K562 (cell line): Measurements from ENCODE around the gene CREG1. TPM values are rescaled to one million over a fixed set of nuclear protein-coding genes. Genes with fewer than 3 reads are reported as not detected.
A peak's percentile ranks its signal among the peaks of the same experiment; 100 is the strongest.

Experiments used
- CBX8 ChIP-seq: fragments of 200-600 bp; sonication (generic); IDR thresholded peaks from 2 replicates; pipeline ENCODE4 v1.6.1; 2012; ENCODE audit warnings: borderline replicate concordance, mixed run types, low read depth, mild to moderate bottlenecking, moderate library complexity, mixed read lengths, low read length, control low read depth, inconsistent platforms; ENCODE audit not compliant: poor library complexity, severe bottlenecking; ENCODE audit errors: extremely low read depth
- FOXK2 ChIP-seq, 2 experiments: fragments of 450-650 bp; IDR thresholded peaks in 1 of 2; conservative IDR thresholded peaks in 1 of 2; 2 replicates each; pipeline ENCODE4 v1.6.1; 2016; ENCODE audit warnings: low read depth in 2 of 2, mild to moderate bottlenecking in 1 of 2
- MYC ChIP-seq, 2 experiments: fragments of 250-450 bp in 1 of 2; sonication (Bioruptor Pico) in 1 of 2; IDR thresholded peaks; 2 replicates each; pipeline versions ENCODE4 v1.5.1 to v1.6.1; 2012 to 2021; ENCODE audit warnings: low read depth in 2 of 2, borderline replicate concordance in 1 of 2, improper control_type of control experiment in 1 of 2, low read length in 1 of 2, mild to moderate bottlenecking in 1 of 2, moderate library complexity in 1 of 2
- NR4A1 ChIP-seq, 2 experiments: fragments of 250-450 bp in 1 of 2; fragments of 450-650 bp in 1 of 2; sonication (Bioruptor Pico) in 1 of 2; IDR thresholded peaks; 2 replicates each; pipeline versions ENCODE4 v1.4.0 to v1.6.1; 2016 to 2020; ENCODE audit warnings: mild to moderate bottlenecking in 2 of 2, missing compliant biosample characterization in 1 of 2, missing genetic modification characterization in 1 of 2, moderate library complexity in 1 of 2
- PHF8 ChIP-seq: fragments of 200-600 bp; sonication (generic); IDR thresholded peaks from 2 replicates; pipeline ENCODE4 v1.6.1; 2012; ENCODE audit warnings: mixed run types, mild to moderate bottlenecking, inconsistent platforms, low read length, moderate library complexity, borderline replicate concordance
- POLR2AphosphoS2 ChIP-seq: IDR thresholded peaks from 2 replicates; pipeline ENCODE4 v1.6.1; 2012; ENCODE audit warnings: low read length, improper control_type of control experiment
- RFX1 ChIP-seq: fragments of 450-650 bp; IDR thresholded peaks from 2 replicates; pipeline ENCODE4 v1.6.1; 2016; ENCODE audit warnings: mild to moderate bottlenecking, moderate library complexity
- U2AF1 ChIP-seq: fragments of 200-400 bp; formaldehyde crosslinking; optimal IDR thresholded peaks from 2 replicates; pipeline ENCODE3; 2017; ENCODE audit warnings: mild to moderate bottlenecking, low read depth, low read length, moderate library complexity
- polyA plus RNA-seq, 8 experiments: library from polyadenylated mRNA; depleted of rRNA in 4 of 8; stranded (reverse) in 5 of 8; unstranded in 3 of 8; fragments of >200 nt; fragmentation: Nextera tagmentation in 2 of 8; fragmentation: Illumina TruSeq in 1 of 8; extraction: Ambion mirVana in 2 of 8; extraction: Trizol in 1 of 8; gene quantifications; 2 replicates each; pipeline versions ENCODE4 v1.2.1 to v1.2.3, GENCODE V29; 2011 to 2014; ENCODE audit warnings: inconsistent platforms in 1 of 8, missing spikeins in 1 of 8
- total RNA-seq, 7 experiments: library from RNA; depleted of rRNA in 6 of 7; stranded (reverse); fragments of >200 nt in 6 of 7; fragmentation: Illumina TruSeq in 2 of 7; extraction: Trizol in 2 of 7; gene quantifications; 2 replicates each; pipeline versions ENCODE4 v1.2.1 to v1.2.3, GENCODE V29; 2011 to 2021; ENCODE audit warnings: low replicate concordance in 1 of 7
- TF ChIP-seq, protein P1 (sequence below): IDR thresholded peaks from 2 replicates; pipeline ENCODE4 v1.6.1; 2014; ENCODE audit warnings: antibody characterized with exemption
- TF ChIP-seq, protein P2 (sequence below), 2 experiments: fragments of 150-350 bp in 1 of 2; IDR thresholded peaks; 2 replicates each; pipeline ENCODE4 v1.6.1; 2012 to 2016; ENCODE audit warnings: low read depth in 2 of 2, low read length in 2 of 2, mild to moderate bottlenecking in 1 of 2, moderate library complexity in 1 of 2
- TF ChIP-seq, protein P3 (sequence below): fragments of 450-650 bp; IDR thresholded peaks from 2 replicates; pipeline ENCODE4 v1.6.1; 2018; ENCODE audit not compliant: partially characterized antibody
- TF ChIP-seq, protein P4 (sequence below): sonication (generic); formaldehyde crosslinking; IDR thresholded peaks from 2 replicates; pipeline ENCODE4 v1.8.0; 2022; ENCODE audit warnings: mild to moderate bottlenecking, missing genetic modification reagents
- TF ChIP-seq, protein P5 (sequence below): fragments of 200-400 bp; formaldehyde crosslinking; IDR thresholded peaks from 2 replicates; pipeline ENCODE4 v1.6.1; 2017; ENCODE audit warnings: mild to moderate bottlenecking, low read depth, low read length, moderate library complexity

The CREG1 gene
- total and polyA plus RNA-seq, 9 of the 15 experiments (the other 6 are each of a cell fraction or from before 2014, with no cell fraction given): 45.7 to 272 (median 161) TPM

- no peak for TF ChIP-seq NR4A1 (CRISPR knock-in tag; IDR thresholded peaks at IDR 0.05)
- no peak for TF ChIP-seq NR4A1 (tag; IDR thresholded peaks at IDR 0.05)
- TF ChIP-seq POLR2AphosphoS2: peak; percentile 56; the same call in 1 of the 2 replicates
- TF ChIP-seq, protein P1, sequence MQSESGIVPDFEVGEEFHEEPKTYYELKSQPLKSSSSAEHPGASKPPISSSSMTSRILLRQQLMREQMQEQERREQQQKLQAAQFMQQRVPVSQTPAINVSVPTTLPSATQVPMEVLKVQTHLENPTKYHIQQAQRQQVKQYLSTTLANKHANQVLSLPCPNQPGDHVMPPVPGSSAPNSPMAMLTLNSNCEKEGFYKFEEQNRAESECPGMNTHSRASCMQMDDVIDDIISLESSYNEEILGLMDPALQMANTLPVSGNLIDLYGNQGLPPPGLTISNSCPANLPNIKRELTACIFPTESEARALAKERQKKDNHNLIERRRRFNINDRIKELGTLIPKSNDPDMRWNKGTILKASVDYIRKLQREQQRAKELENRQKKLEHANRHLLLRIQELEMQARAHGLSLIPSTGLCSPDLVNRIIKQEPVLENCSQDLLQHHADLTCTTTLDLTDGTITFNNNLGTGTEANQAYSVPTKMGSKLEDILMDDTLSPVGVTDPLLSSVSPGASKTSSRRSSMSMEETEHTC: no peak
- TF ChIP-seq, protein P2, sequence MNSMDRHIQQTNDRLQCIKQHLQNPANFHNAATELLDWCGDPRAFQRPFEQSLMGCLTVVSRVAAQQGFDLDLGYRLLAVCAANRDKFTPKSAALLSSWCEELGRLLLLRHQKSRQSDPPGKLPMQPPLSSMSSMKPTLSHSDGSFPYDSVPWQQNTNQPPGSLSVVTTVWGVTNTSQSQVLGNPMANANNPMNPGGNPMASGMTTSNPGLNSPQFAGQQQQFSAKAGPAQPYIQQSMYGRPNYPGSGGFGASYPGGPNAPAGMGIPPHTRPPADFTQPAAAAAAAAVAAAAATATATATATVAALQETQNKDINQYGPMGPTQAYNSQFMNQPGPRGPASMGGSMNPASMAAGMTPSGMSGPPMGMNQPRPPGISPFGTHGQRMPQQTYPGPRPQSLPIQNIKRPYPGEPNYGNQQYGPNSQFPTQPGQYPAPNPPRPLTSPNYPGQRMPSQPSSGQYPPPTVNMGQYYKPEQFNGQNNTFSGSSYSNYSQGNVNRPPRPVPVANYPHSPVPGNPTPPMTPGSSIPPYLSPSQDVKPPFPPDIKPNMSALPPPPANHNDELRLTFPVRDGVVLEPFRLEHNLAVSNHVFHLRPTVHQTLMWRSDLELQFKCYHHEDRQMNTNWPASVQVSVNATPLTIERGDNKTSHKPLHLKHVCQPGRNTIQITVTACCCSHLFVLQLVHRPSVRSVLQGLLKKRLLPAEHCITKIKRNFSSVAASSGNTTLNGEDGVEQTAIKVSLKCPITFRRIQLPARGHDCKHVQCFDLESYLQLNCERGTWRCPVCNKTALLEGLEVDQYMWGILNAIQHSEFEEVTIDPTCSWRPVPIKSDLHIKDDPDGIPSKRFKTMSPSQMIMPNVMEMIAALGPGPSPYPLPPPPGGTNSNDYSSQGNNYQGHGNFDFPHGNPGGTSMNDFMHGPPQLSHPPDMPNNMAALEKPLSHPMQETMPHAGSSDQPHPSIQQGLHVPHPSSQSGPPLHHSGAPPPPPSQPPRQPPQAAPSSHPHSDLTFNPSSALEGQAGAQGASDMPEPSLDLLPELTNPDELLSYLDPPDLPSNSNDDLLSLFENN (IDR thresholded peaks at IDR 0.05; ENCODE audit: low read depth in 2 of 2, low read length in 2 of 2): no peak
- TF ChIP-seq MYC (IDR thresholded peaks at IDR 0.05; ENCODE audit: low read depth, low read length): no peak
- no peak for TF ChIP-seq MYC (CRISPR knock-in tag; IDR thresholded peaks at IDR 0.05; ENCODE audit: borderline replicate concordance, low read depth)
- TF ChIP-seq CBX8: no peak
- TF ChIP-seq PHF8: no peak
- 0 out of 4 replicates have a peak, but pooled peaks of 1 of the 2 experiments have one; percentile 12 for TF ChIP-seq FOXK2 (conservative IDR thresholded peaks at IDR 0.05 in 1 of 2, IDR thresholded peaks at IDR 0.05 in 1 of 2; ENCODE audit: low read depth in 2 of 2)
- TF ChIP-seq U2AF1: no peak
- TF ChIP-seq, protein P3, sequence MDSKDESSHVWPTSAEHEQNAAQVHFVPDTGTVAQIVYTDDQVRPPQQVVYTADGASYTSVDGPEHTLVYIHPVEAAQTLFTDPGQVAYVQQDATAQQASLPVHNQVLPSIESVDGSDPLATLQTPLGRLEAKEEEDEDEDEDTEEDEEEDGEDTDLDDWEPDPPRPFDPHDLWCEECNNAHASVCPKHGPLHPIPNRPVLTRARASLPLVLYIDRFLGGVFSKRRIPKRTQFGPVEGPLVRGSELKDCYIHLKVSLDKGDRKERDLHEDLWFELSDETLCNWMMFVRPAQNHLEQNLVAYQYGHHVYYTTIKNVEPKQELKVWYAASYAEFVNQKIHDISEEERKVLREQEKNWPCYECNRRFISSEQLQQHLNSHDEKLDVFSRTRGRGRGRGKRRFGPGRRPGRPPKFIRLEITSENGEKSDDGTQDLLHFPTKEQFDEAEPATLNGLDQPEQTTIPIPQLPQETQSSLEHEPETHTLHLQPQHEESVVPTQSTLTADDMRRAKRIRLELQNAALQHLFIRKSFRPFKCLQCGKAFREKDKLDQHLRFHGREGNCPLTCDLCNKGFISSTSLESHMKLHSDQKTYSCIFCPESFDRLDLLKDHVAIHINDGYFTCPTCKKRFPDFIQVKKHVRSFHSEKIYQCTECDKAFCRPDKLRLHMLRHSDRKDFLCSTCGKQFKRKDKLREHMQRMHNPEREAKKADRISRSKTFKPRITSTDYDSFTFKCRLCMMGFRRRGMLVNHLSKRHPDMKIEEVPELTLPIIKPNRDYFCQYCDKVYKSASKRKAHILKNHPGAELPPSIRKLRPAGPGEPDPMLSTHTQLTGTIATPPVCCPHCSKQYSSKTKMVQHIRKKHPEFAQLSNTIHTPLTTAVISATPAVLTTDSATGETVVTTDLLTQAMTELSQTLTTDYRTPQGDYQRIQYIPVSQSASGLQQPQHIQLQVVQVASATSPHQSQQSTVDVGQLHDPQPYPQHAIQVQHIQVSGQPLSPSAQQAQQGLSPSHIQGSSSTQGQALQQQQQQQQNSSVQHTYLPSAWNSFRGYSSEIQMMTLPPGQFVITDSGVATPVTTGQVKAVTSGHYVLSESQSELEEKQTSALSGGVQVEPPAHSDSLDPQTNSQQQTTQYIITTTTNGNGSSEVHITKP: no peak
- no peak for TF ChIP-seq RFX1
- TF ChIP-seq, protein P4, sequence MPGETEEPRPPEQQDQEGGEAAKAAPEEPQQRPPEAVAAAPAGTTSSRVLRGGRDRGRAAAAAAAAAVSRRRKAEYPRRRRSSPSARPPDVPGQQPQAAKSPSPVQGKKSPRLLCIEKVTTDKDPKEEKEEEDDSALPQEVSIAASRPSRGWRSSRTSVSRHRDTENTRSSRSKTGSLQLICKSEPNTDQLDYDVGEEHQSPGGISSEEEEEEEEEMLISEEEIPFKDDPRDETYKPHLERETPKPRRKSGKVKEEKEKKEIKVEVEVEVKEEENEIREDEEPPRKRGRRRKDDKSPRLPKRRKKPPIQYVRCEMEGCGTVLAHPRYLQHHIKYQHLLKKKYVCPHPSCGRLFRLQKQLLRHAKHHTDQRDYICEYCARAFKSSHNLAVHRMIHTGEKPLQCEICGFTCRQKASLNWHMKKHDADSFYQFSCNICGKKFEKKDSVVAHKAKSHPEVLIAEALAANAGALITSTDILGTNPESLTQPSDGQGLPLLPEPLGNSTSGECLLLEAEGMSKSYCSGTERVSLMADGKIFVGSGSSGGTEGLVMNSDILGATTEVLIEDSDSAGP (CRISPR knock-in tag): no peak
- TF ChIP-seq, protein P5, sequence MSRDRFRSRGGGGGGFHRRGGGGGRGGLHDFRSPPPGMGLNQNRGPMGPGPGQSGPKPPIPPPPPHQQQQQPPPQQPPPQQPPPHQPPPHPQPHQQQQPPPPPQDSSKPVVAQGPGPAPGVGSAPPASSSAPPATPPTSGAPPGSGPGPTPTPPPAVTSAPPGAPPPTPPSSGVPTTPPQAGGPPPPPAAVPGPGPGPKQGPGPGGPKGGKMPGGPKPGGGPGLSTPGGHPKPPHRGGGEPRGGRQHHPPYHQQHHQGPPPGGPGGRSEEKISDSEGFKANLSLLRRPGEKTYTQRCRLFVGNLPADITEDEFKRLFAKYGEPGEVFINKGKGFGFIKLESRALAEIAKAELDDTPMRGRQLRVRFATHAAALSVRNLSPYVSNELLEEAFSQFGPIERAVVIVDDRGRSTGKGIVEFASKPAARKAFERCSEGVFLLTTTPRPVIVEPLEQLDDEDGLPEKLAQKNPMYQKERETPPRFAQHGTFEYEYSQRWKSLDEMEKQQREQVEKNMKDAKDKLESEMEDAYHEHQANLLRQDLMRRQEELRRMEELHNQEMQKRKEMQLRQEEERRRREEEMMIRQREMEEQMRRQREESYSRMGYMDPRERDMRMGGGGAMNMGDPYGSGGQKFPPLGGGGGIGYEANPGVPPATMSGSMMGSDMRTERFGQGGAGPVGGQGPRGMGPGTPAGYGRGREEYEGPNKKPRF: no peak
Measured at GRCh38 chr1:167551362-167551761, 2.2 kb downstream of the CREG1 start (continued).
